Fibroblast of villous mesenchyme (primary cell): ENCODE measurements around the gene CC2D1A. TPM values are rescaled to one million over a fixed set of nuclear protein-coding genes. Genes with fewer than 3 reads are reported as not detected.

Experiments used
- DNase-seq: peaks from one replicate; pipeline ENCODE4 v3.0.0-alpha.2; 2010; ENCODE audit warnings: low read depth
- H3K4me3 ChIP-seq: 2 replicates; pipeline ENCODE4 v1.5.1; 2011; ENCODE audit warnings: low read depth, mild to moderate bottlenecking, low read length
- CTCF ChIP-seq: IDR thresholded peaks from 2 replicates; pipeline ENCODE4 v1.5.1; 2012; ENCODE audit warnings: low read depth, mild to moderate bottlenecking, low read length; ENCODE audit not compliant: insufficient read depth
- total RNA-seq: library from RNA; depleted of rRNA; stranded (reverse); fragments of >200 nt; gene quantifications from 2 replicates; pipeline ENCODE4 v1.2.3, GENCODE V29; 2012

The CC2D1A gene
- total RNA-seq, 1 donor: 18.6 TPM

- no peak overlapping the region for H3K4me3 ChIP-seq
- no peak for TF ChIP-seq CTCF
- DNase-seq: no peak
Measured at GRCh38 chr19:13929340-13929739, 23.3 kb downstream of the CC2D1A start.

GRCh38 chr19:13929956-13930355, 24.0 kb downstream of the CC2D1A start:
- DNase-seq: no peak
- H3K4me3 ChIP-seq: no peak overlapping the region
- no peak for TF ChIP-seq CTCF

GRCh38 chr19:13930402-13930801, 24.4 kb downstream of the CC2D1A start:
- DNase-seq: no peak
- no peak overlapping the region for H3K4me3 ChIP-seq
- TF ChIP-seq CTCF: no peak

GRCh38 chr19:13931391-13932148, 25.6 kb downstream of the CC2D1A start:
- DNase-seq: no peak
- TF ChIP-seq CTCF: no peak
- no peak overlapping the region for H3K4me3 ChIP-seq

GRCh38 chr19:13932149-13932637, 26.2 kb downstream of the CC2D1A start:
- DNase-seq: no peak
- no peak overlapping the region for H3K4me3 ChIP-seq
- no peak for TF ChIP-seq CTCF

GRCh38 chr19:13932911-13933393, 27.0 kb downstream of the CC2D1A start:
- no peak for TF ChIP-seq CTCF
- DNase-seq: no peak
- no peak overlapping the region for H3K4me3 ChIP-seq

- no peak for DNase-seq
- no peak for TF ChIP-seq CTCF
- H3K4me3 ChIP-seq: no peak overlapping the region
Measured at GRCh38 chr19:13934785-13935109, 28.7 kb downstream of the CC2D1A start.
